Lower leg skin (tissue), 3 donors: ENCODE results near the gene KLHDC3.

Source experiments
- POLR2A ChIP-seq, 2 donors: fragments of 450-650 bp; IDR thresholded peaks; one replicate each; pipeline ENCODE4 v1.6.1; 2016 to 2017; ENCODE audit warnings: antibody characterized with exemption in 2 of 2, mild to moderate bottlenecking in 1 of 2, moderate library complexity in 1 of 2
- TF ChIP-seq, protein P1 (sequence below), 3 donors: fragments of 450-650 bp; IDR thresholded peaks; one replicate each; pipeline ENCODE4 v1.5.1; 2016; ENCODE audit warnings: antibody characterized with exemption in 3 of 3, mild to moderate bottlenecking in 3 of 3, moderate library complexity in 2 of 3

DNA sequence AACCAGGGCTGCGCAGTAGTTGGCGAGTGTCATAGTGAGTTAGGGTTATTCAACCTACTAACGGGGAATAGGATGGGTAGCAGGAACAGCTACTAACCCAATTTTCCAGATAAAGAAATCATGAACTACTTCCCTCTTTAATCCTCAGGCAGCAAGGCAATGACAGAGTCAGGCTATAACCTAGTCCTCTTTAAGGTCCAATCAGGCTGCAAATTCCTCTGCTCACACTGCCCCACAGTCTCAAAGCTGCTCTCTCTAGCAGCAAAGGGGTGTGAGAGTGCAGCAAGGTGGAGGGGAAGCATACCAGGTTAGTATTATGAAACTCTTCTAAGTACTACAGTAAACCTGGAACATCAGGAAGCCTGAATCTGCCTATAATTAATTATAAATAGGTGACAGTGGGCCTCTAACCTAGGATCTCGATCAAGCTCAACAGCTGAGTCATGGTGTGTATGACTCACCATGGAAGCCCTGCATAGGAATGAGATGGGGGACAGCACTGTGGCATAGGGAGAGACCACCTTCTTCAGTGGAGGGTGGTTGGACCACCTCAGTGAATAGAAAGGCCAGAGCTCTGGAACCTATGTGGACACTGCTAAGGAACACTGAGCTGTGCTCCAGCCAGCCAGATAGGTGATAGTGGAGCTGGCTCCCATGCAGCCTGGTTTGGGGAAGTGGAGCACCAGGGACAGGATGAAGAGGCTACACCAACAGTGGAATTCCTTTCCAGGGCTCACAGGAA, 43.0 kb upstream of the KLHDC3 start:
- TF ChIP-seq, protein P1, sequence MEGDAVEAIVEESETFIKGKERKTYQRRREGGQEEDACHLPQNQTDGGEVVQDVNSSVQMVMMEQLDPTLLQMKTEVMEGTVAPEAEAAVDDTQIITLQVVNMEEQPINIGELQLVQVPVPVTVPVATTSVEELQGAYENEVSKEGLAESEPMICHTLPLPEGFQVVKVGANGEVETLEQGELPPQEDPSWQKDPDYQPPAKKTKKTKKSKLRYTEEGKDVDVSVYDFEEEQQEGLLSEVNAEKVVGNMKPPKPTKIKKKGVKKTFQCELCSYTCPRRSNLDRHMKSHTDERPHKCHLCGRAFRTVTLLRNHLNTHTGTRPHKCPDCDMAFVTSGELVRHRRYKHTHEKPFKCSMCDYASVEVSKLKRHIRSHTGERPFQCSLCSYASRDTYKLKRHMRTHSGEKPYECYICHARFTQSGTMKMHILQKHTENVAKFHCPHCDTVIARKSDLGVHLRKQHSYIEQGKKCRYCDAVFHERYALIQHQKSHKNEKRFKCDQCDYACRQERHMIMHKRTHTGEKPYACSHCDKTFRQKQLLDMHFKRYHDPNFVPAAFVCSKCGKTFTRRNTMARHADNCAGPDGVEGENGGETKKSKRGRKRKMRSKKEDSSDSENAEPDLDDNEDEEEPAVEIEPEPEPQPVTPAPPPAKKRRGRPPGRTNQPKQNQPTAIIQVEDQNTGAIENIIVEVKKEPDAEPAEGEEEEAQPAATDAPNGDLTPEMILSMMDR (IDR thresholded peaks at IDR 0.05): no peak
- TF ChIP-seq POLR2A (IDR thresholded peaks at IDR 0.05): no peak
